ENCODE results near the gene GHRHR.

The GHRHR gene

DNA sequence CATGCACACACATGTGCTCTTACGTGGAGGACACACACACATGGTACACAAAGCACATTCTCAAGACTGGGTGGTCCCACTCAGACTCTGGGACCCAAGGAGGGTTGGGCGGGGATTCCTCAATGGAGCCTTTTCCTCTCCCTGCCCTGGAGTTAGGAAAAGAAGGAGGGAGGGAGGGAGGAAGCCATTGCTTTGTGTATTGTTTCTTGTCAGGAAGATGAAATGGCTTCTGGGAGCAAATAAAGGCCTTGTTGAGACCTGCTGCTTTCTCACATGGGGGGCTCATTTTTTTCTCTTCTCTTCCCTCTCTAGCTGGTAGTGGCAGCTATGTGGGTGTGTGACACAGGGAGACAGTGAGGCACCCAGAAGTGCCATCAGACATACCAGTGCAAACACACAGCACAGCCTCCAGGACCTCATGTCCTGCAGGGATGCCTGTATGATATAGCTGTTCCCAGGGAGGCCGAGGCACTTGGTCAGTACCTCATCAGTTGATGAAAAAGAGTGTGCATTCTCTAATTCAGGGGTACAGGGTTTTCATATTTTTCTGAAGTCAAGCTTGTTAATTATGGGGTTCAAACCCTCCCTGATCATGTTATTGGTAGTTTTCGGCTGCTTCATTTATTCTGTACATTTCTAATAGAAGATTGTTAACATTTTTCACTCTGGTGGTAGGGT lies 46.4 kb upstream of the GHRHR start:
- Histone ChIP-seq H3K4me2 (ENCODE audit: low read length) (no peak overlapping the region), H3K9me2 (replicated peaks; ENCODE audit: control insufficient read depth, low read length) (no peaks in the 10 kb centered on the region), H3K4me1 (ENCODE audit: control insufficient read depth, low read length) (no peaks in the 10 kb centered on the region), H3K27ac (ENCODE audit: low read depth, low read length) (no peak overlapping the region), H3K4me3 (ENCODE audit: low read length) (no peak overlapping the region), H3K79me2 (ENCODE audit: control insufficient read depth, low read length) (no peaks in the 10 kb centered on the region), H4K20me1 (ENCODE audit: control insufficient read depth, insufficient read depth, low read depth, low read length) (no peaks in the 10 kb centered on the region), H3K36me3 (ENCODE audit: control insufficient read depth, low read length) (no peaks in the 10 kb centered on the region), H3K27me3 (ENCODE audit: control insufficient read depth, low read length) (no peaks in the 10 kb centered on the region), H3F3A (ENCODE audit: control insufficient read depth, insufficient read depth) (no peaks in the 10 kb centered on the region), H3K9me3 (ENCODE audit: control insufficient read depth, insufficient read depth, low read length) (no peaks in the 10 kb centered on the region)
- no peak for TF ChIP-seq EZH2phosphoT487 (IDR thresholded peaks at IDR 0.05; ENCODE audit: borderline replicate concordance, low read length)
- TF ChIP-seq, protein P1, sequence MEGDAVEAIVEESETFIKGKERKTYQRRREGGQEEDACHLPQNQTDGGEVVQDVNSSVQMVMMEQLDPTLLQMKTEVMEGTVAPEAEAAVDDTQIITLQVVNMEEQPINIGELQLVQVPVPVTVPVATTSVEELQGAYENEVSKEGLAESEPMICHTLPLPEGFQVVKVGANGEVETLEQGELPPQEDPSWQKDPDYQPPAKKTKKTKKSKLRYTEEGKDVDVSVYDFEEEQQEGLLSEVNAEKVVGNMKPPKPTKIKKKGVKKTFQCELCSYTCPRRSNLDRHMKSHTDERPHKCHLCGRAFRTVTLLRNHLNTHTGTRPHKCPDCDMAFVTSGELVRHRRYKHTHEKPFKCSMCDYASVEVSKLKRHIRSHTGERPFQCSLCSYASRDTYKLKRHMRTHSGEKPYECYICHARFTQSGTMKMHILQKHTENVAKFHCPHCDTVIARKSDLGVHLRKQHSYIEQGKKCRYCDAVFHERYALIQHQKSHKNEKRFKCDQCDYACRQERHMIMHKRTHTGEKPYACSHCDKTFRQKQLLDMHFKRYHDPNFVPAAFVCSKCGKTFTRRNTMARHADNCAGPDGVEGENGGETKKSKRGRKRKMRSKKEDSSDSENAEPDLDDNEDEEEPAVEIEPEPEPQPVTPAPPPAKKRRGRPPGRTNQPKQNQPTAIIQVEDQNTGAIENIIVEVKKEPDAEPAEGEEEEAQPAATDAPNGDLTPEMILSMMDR (IDR thresholded peaks at IDR 0.05; ENCODE audit: low read depth, low read length, poor library complexity, severe bottlenecking): no peak

- no peaks in the 10 kb centered on the region for H4K20me1 ChIP-seq (ENCODE audit: control insufficient read depth, insufficient read depth, low read depth, low read length)
- no peaks in the 10 kb centered on the region for H3K27me3 ChIP-seq (ENCODE audit: control insufficient read depth, low read length)
- no peaks in the 10 kb centered on the region for H3K9me3 ChIP-seq (ENCODE audit: control insufficient read depth, insufficient read depth, low read length)
- no peak overlapping the region for H3K4me3 ChIP-seq (ENCODE audit: low read length)
- no peaks in the 10 kb centered on the region for H3F3A ChIP-seq (ENCODE audit: control insufficient read depth, insufficient read depth)
- H3K4me1 ChIP-seq (ENCODE audit: control insufficient read depth, low read length): no peaks in the 10 kb centered on the region
- no peak overlapping the region for H3K4me2 ChIP-seq (ENCODE audit: low read length)
- no peaks in the 10 kb centered on the region for H3K36me3 ChIP-seq (ENCODE audit: control insufficient read depth, low read length)
- no peak for TF ChIP-seq EZH2phosphoT487 (IDR thresholded peaks at IDR 0.05; ENCODE audit: borderline replicate concordance, low read length)
- TF ChIP-seq, protein P1 (IDR thresholded peaks at IDR 0.05; ENCODE audit: low read depth, low read length, poor library complexity, severe bottlenecking): no peak
- H3K79me2 ChIP-seq (ENCODE audit: control insufficient read depth, low read length): no peaks in the 10 kb centered on the region
- H3K27ac ChIP-seq (ENCODE audit: low read depth, low read length): no peak overlapping the region
- H3K9me2 ChIP-seq (replicated peaks; ENCODE audit: control insufficient read depth, low read length): no peaks in the 10 kb centered on the region
Observed at GRCh38 chr7:30918676-30919075, 45.1 kb upstream of the GHRHR start.

DNA sequence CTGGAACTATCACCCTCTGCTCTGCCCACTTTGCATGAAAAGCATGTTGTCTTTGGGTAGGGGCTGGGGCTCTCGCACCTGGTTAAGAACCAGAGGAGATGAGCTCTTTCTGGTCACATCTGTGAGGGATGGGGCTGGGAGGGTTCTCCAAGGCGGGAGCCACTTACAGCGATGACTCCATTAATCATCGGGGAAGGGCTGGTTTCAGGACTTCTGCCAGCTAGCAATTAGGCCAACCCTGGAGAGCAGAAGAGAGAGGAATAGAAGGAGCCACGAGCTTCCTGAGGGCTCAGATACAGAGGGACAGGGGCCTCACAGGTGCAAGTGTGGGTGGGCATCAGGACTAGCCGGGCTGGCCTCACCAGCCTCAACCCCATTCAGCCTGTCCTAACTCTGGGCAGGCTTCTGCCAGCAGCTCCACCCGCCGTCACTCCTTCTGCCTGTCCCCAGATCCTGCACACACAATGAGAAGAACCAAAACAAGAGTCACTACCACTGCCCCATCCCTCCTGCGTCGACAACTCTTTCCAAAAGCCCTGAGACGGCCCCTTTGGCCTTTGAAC lies 43.7 kb upstream of the GHRHR start:
- Histone ChIP-seq H3K27me3 (ENCODE audit: control insufficient read depth, low read length) (no peaks in the 10 kb centered on the region), H4K20me1 (ENCODE audit: control insufficient read depth, insufficient read depth, low read depth, low read length) (no peaks in the 10 kb centered on the region), H3K36me3 (ENCODE audit: control insufficient read depth, low read length) (no peaks in the 10 kb centered on the region), H3F3A (ENCODE audit: control insufficient read depth, insufficient read depth) (no peaks in the 10 kb centered on the region), H3K9me3 (ENCODE audit: control insufficient read depth, insufficient read depth, low read length) (no peaks in the 10 kb centered on the region), H3K79me2 (ENCODE audit: control insufficient read depth, low read length) (no peaks in the 10 kb centered on the region), H3K9me2 (replicated peaks; ENCODE audit: control insufficient read depth, low read length) (no peaks in the 10 kb centered on the region), H3K27ac (ENCODE audit: low read depth, low read length) (no peak overlapping the region), H3K4me2 (ENCODE audit: low read length) (no peak overlapping the region), H3K4me3 (ENCODE audit: low read length) (no peak overlapping the region), H3K4me1 (ENCODE audit: control insufficient read depth, low read length) (no peaks in the 10 kb centered on the region)
- no peak for TF ChIP-seq EZH2phosphoT487 (IDR thresholded peaks at IDR 0.05; ENCODE audit: borderline replicate concordance, low read length)
- TF ChIP-seq, protein P1 (IDR thresholded peaks at IDR 0.05; ENCODE audit: low read depth, low read length, poor library complexity, severe bottlenecking): no peak
